Common myeloid progenitor, CD34-positive (primary cell): ENCODE measurements around the gene ERI3.

Source experiments
- CTCF ChIA-PET: fragments of 350-600 bp; sonication (Branson Sonifier 250); formaldehyde crosslinking; loops from one replicate; lab custom pipeline; 2021; ENCODE audit warnings: antibody characterized with exemption; lab: Charles Lee
- POLR2A ChIA-PET: fragments of 350-600 bp; sonication (Branson Sonifier 250); formaldehyde crosslinking; loops from one replicate; lab custom pipeline; 2021; ENCODE audit warnings: antibody characterized with exemption; lab: Charles Lee
- DNase-seq, 3 donors: peaks; one replicate each; pipeline versions ENCODE4 v3.0.0 to v3.0.0-alpha.2; 2013
- H3K27ac ChIP-seq, 2 experiments: 1 replicate in 1 of 2; 2 replicates in 1 of 2; pipeline ENCODE4 v1.7.0; 2013; ENCODE audit warnings: inconsistent platforms in 2 of 2, low read length in 2 of 2, mild to moderate bottlenecking in 2 of 2, low read depth in 1 of 2, moderate library complexity in 1 of 2; ENCODE audit not compliant: severe bottlenecking in 2 of 2, insufficient read depth in 1 of 2, poor library complexity in 1 of 2
- H3K27me3 ChIP-seq, 5 experiments: replicated peaks in 2 of 5; 1 replicate in 3 of 5; 2 replicates in 2 of 5; pipeline versions ENCODE4 v1.6.1 to v1.7.0; 2013; ENCODE audit warnings: low read length in 4 of 5, mild to moderate bottlenecking in 2 of 5, moderate library complexity in 2 of 5, inconsistent platforms in 1 of 5; ENCODE audit not compliant: insufficient read depth in 5 of 5, control insufficient read depth in 4 of 5
- H3K36me3 ChIP-seq, 4 experiments: 1 replicate in 2 of 4; 2 replicates in 2 of 4; pipeline versions ENCODE4 v1.6.1 to v1.7.0; 2013; ENCODE audit warnings: low read length in 3 of 4, control low read depth in 1 of 4, mild to moderate bottlenecking in 1 of 4; ENCODE audit not compliant: control insufficient read depth in 4 of 4, insufficient read depth in 4 of 4
- H3K4me1 ChIP-seq, 4 experiments: 1 replicate in 3 of 4; 2 replicates in 1 of 4; pipeline versions ENCODE4 v1.6.1 to v1.7.1; 2013; ENCODE audit warnings: low read length in 3 of 4, mild to moderate bottlenecking in 3 of 4, control low read depth in 1 of 4, inconsistent platforms in 1 of 4, moderate library complexity in 1 of 4; ENCODE audit not compliant: control insufficient read depth in 4 of 4, insufficient read depth in 4 of 4; ENCODE audit errors: control extremely low read depth in 1 of 4
- H3K4me3 ChIP-seq, 7 experiments: 1 replicate in 4 of 7; 2 replicates in 3 of 7; pipeline versions ENCODE4 v1.5.1 to v1.7.0; 2013; ENCODE audit warnings: mild to moderate bottlenecking in 7 of 7, low read length in 6 of 7, moderate library complexity in 6 of 7, inconsistent platforms in 2 of 7, low read depth in 2 of 7, control low read depth in 1 of 7; ENCODE audit not compliant: insufficient read depth in 4 of 7, control insufficient read depth in 1 of 7; ENCODE audit errors: extremely low read depth in 1 of 7
- H3K9me3 ChIP-seq, 5 experiments: 1 replicate in 4 of 5; 2 replicates in 1 of 5; pipeline versions ENCODE4 v1.6.1 to v1.7.1; 2013; ENCODE audit warnings: low read length in 4 of 5, mild to moderate bottlenecking in 2 of 5, inconsistent platforms in 1 of 5, low read depth in 1 of 5, moderate library complexity in 1 of 5; ENCODE audit not compliant: control insufficient read depth in 4 of 5, insufficient read depth in 2 of 5; ENCODE audit errors: control extremely low read depth in 1 of 5
- WGBS: methylation state at CpG from one replicate; pipeline ENCODE4 v1.1.5; 2013; ENCODE audit not compliant: insufficient coverage; 5-methylcytosine and 5-hydroxymethylcytosine counted together

ERI3 gene

GRCh38 chr1:44377925-44378784 lies 23.1 kb upstream of the ERI3 start:
- Histone ChIP-seq H3K9me3 (no peaks in the 10 kb centered on the region), H3K27me3 (no peaks in the 10 kb centered on the region), H3K4me3 (no peak overlapping the region), H3K27ac (no peak overlapping the region), H3K4me1 (peaks cover 0 to 3% (median 1%) of the 10 kb centered on the region in 4 experiments), H3K36me3 (no peaks in the 10 kb centered on the region)
- CTCF ChIA-PET, result interaction anchor here (0.7 to 8.2 kb wide), 41 partner anchors 8 to 301 kb away, joined by 3 to 170 read pairs (median 4); no protein-coding TSS in a partner anchor
- peak; percentile 80 to 88 (median 83) for DNase-seq
- WGBS, result 66% methylated on average over 8 of the region's 12 CpGs
- POLR2A ChIA-PET, result no interaction called here

- POLR2A ChIA-PET, result no interaction called here
Measured at GRCh38 chr1:44375547-44375946, 20.5 kb upstream of the ERI3 start.

GRCh38 chr1:44371206-44371605 lies 16.1 kb upstream of the ERI3 start:
- DNase-seq, result no peak
- Histone ChIP-seq H3K9me3 (no peaks in the 10 kb centered on the region), H3K27ac (no peak overlapping the region), H3K4me3 (no peak overlapping the region), H3K27me3 (peaks cover 0 to 2% (median 0%) of the 10 kb centered on the region in 5 experiments), H3K36me3 (no peaks in the 10 kb centered on the region), H3K4me1 (no peaks in the 10 kb centered on the region)
- ChIA-PET CTCF (interaction anchor here (1.2 kb wide), 1 partner anchor 223 kb away, joined by 3 read pairs; no protein-coding TSS in a partner anchor), POLR2A (interaction anchor here (1.0 kb wide), 1 partner anchor 96 kb away, joined by 4 read pairs; no protein-coding TSS in a partner anchor)

More at GRCh38 chr1:44375547-44375946, 20.5 kb upstream of the ERI3 start:
- Histone ChIP-seq H3K9me3 (no peaks in the 10 kb centered on the region), H3K4me1 (peaks cover 0 to 3% (median 1%) of the 10 kb centered on the region in 4 experiments), H3K36me3 (no peaks in the 10 kb centered on the region), H3K27me3 (no peaks in the 10 kb centered on the region), H3K27ac (no peak overlapping the region), H3K4me3 (no peak overlapping the region)
- DNase-seq, result no peak
- CTCF ChIA-PET, result interaction anchor here (1.4 to 5.7 kb wide), 3 partner anchors 15 to 233 kb away, joined by 3 to 32 read pairs (median 4); no protein-coding TSS in a partner anchor
- 99% methylated on average over 5 of the region's 6 CpGs for WGBS

- POLR2A ChIA-PET, result no interaction called here
- 96% methylated on average over 12 of the region's 12 CpGs for WGBS
Measured at GRCh38 chr1:44368471-44369151, 13.6 kb upstream of the ERI3 start.

GRCh38 chr1:44367944-44368343 lies 12.9 kb upstream of the ERI3 start:
- no peaks in the 10 kb centered on the region for H3K9me3 ChIP-seq
- peaks cover 0 to 3% (median 0%) of the 10 kb centered on the region in 5 experiments for H3K27me3 ChIP-seq
- no peak for DNase-seq
- WGBS, result 100% methylated on average over 1 of the region's 1 CpG
- no peak overlapping the region for H3K4me3 ChIP-seq
- H3K27ac ChIP-seq, result no peak overlapping the region
- H3K36me3 ChIP-seq, result no peaks in the 10 kb centered on the region
- CTCF ChIA-PET, result no interaction called here
- POLR2A ChIA-PET, result no interaction called here
- no peaks in the 10 kb centered on the region for H3K4me1 ChIP-seq

More at GRCh38 chr1:44368471-44369151, 13.6 kb upstream of the ERI3 start:
- Histone ChIP-seq H3K27me3 (peaks cover 0 to 3% (median 0%) of the 10 kb centered on the region in 5 experiments), H3K9me3 (no peaks in the 10 kb centered on the region), H3K4me3 (no peak overlapping the region), H3K27ac (no peak overlapping the region), H3K4me1 (no peaks in the 10 kb centered on the region), H3K36me3 (no peaks in the 10 kb centered on the region)
- CTCF ChIA-PET, result interaction anchor here (0.8 kb wide), 1 partner anchor 235 kb away, joined by 3 read pairs; no protein-coding TSS in a partner anchor
- DNase-seq, result no peak

- DNase-seq, result peak in 1 of 3 donors; percentile 7
- ChIA-PET CTCF (interaction anchor here (1.1 to 4.6 kb wide), 2 partner anchors 11 to 229 kb away, joined by 3 to 14 read pairs; no protein-coding TSS in a partner anchor), POLR2A (no interaction called here)
- Histone ChIP-seq H3K4me3 (no peak overlapping the region), H3K4me1 (no peaks in the 10 kb centered on the region), H3K9me3 (no peaks in the 10 kb centered on the region), H3K27ac (no peak overlapping the region), H3K36me3 (no peaks in the 10 kb centered on the region), H3K27me3 (peaks cover 0 to 3% (median 0%) of the 10 kb centered on the region in 5 experiments)
- WGBS, result 96% methylated on average over 6 of the region's 7 CpGs
Measured at GRCh38 chr1:44366371-44366975, 11.4 kb upstream of the ERI3 start.
